ENCODE results near the gene PSG1.
"Not testable (repeated sequence)": the region's sequence is repeated elsewhere in the genome, so short reads cannot be mapped to it uniquely, and the experiment has no call there.

PSG1 gene

DNA sequence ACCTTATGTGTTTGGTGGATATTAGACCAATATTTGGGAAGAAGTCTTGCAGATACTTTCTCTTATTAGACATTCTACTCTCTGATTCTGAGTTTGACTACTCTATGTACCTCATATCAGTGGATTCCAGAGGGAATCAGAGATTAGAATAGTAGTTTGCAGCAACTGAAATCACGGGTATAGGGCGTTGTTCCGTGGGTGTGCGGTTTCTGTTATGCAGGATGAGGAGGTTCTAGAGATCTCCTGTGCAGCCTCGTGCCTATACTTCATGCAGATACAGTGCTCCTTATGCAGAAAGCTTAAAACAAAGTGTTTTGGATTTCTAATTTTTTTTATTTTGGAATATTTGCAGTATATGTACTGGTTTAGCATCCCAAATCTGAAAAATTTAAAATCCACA lies 32.2 kb upstream of the PSG1 start:
- in situ Hi-C loops (cut with MboI; ENCODE audit: low sequenced_read_pairs, unreplicated experiment); DNase-seq (ENCODE audit: low spot score): not testable (repeated sequence)

DNA sequence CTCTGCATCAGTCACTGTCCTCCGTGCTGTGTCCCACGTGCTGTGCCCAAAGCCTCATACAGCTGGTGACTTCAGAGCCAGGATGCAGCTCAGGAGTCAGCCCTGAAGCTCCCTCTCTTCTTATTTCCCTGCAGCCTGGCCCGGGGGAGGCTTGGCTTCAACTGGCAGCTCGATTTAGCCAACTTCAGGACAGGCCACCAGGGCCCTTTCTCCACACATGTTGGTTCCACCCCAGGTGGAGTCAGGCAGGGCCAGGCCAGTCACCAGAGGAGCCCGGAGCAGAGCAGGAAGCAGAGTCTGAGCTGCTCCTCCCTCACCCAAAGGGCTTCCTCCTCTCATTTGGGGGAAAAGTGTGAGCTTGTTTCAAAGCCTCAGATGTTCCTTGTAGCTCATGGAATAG lies 26.6 kb upstream of the PSG1 start:
- DNase-seq (ENCODE audit: low spot score); in situ Hi-C loops (cut with MboI; ENCODE audit: low sequenced_read_pairs, unreplicated experiment): not testable (repeated sequence)

DNA sequence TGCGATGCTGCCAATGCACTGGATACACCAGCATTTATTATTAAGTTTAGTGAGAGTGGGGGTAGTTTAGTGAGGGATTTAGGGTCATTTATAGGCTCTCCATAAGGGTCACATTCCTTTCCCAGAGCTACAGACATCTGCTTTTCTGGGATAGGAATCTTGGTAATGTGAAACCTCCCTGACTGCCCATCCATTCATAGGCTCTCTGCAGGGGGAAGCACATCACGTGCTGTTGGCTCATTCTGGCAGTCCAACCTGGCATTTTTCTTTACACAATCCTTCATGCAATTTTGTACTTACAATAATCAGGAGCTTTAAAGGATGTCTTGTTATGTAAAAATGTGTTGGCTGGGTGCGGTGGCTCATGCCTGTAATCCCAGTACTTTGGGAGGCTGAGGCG lies 21.0 kb upstream of the PSG1 start:
- DNase-seq (ENCODE audit: low spot score); in situ Hi-C loops (cut with MboI; ENCODE audit: low sequenced_read_pairs, unreplicated experiment): not testable (repeated sequence)

DNA sequence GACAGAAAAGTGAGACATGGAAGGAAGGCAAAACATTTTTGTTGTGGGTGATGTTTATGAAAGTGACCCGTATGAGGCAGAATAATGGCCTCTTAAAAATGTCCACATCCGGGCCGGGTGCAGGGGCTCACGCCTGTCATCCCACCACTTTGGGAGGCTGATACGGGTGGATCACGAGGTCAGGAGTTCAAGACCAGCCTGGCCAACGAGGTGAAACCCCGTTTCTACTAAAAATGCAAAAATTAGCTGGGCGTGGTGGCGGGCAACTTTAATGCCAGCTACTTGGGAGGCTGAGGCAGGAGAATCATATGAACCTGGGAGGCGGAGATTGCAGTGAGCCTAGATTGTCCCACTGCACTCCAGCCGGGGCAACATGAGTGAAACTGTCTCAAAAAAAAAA lies 20.2 kb upstream of the PSG1 start:
- DNase-seq (ENCODE audit: low spot score); in situ Hi-C loops (cut with MboI; ENCODE audit: low sequenced_read_pairs, unreplicated experiment): not testable (repeated sequence)

DNA sequence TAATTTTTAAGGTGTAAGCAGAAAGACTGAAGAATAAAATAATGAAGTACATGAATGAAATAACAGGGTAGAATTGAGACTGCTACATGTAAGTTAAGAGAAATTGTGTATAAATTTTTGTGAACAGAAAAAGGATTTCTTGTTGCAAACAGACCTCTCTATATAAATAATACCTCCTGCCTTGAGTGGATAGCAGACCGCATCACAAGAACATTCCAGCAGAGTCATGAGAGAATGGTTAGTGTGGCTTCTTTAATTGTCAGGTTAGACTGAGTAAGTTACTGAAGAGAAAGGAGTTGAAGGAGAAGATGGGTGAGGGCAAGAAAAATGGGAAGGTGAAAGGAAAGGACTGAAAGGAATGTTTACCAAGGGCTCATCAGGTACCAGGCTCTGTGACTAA lies 19.6 kb upstream of the PSG1 start:
- DNase-seq (ENCODE audit: low spot score); in situ Hi-C loops (cut with MboI; ENCODE audit: low sequenced_read_pairs, unreplicated experiment): not testable (repeated sequence)

DNA sequence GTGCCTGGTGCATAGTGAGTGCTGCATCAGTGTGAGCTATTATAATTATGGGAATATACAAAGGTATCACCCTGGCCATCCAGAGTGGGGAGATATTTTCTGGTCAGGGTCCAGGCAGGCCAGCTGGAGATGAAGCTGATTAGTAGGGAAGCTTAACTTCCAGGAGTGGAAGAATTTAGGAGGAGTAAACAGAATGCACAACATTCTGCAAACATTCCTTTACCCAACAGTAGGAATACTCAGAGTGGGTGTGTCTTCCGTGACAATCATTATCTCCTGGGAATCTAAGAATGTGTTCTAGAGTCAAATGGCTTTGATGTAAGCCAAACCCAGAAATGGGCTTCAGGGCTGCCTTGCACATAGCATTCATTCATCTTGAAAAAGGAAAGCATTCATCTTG lies 19.1 kb upstream of the PSG1 start:
- DNase-seq (ENCODE audit: low spot score); in situ Hi-C loops (cut with MboI; ENCODE audit: low sequenced_read_pairs, unreplicated experiment): not testable (repeated sequence)

DNA sequence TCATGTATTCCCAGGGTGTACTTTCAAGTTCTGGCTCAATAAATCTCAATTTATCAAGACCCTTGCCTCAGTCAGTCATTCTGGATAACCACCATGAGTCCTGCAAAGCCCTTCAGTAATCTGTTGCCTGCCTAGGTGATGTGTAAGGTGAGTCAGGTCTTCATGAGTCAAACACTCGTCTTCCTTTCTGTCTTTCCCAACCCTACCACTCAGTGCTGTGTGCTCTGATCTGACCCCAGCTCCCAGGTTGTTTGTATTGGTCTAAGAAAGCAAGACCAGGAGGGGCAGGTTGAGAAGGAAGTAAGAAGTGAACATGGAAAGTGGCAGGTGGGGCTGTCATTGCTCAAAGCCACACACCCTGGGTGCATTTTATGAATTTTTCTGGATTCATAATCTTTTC lies 18.2 kb upstream of the PSG1 start:
- DNase-seq (ENCODE audit: low spot score); in situ Hi-C loops (cut with MboI; ENCODE audit: low sequenced_read_pairs, unreplicated experiment): not testable (repeated sequence)

DNA sequence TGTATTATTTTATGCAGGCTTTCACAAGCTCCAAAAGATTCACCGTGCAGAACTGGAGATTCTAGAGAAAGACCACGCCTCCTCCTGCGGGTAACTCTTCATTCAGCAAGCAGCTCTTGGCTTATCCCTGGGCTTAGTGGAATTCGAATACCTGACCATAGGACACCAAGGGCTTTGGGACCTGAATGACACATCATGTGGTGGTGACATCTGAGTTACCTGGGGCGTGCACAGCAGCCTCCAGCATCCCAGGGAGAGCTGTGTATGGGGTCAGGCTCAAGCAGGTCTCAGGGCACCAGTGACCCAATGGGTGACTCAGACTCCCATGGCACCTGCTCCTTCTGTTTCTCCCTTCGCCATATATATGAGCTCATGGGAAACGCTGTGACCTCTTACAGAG lies 10.9 kb upstream of the PSG1 start:
- in situ Hi-C loops (cut with MboI; ENCODE audit: low sequenced_read_pairs, unreplicated experiment); DNase-seq (ENCODE audit: low spot score): not testable (repeated sequence)

DNA sequence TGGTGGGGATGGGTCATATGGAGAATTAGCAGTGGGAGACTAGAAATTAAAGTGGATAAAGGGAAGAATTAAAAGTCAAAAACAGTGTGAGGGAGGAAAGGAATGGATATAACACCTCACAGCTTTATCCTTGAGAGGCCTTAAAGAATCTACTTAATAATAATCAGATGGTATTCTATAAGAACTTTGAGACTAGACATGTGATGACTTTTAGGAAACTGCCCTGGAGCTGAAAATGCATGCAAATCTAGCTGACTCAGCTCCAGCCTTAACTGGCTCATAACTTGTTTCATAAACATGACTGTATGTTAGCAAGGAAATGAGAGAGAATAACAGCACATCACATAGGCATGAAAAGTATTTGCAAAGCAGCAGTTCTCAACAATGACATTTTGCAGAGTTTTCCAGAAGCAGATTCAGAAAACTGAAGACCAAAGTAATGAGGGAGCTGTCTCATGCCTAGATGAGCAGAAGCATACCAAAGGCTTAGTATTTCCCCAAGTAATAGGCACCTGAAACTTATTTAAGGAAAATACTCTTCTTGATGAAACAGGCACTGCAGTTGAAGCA lies 8.4 kb upstream of the PSG1 start:
- DNase-seq (ENCODE audit: low spot score); in situ Hi-C loops (cut with MboI; ENCODE audit: low sequenced_read_pairs, unreplicated experiment): not testable (repeated sequence)

DNA sequence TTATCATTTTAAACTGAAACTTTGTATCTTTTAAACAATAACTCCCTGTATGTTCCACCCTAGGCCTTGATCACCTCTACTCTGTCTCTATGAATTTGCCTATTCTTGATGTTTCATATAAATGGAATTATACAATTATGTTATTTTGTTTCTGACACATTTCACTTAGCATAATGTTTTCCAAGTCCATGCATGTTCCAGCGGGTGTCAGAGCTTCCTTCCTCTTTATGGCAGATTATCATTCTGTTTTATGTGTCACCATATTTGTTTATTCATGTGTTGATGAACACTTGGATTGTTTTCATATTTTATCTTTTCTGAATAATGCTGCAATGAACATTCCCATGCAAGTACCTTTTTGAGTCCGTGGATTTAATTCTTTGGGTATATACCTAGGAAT lies 3.2 kb upstream of the PSG1 start:
- in situ Hi-C loops (cut with MboI; ENCODE audit: low sequenced_read_pairs, unreplicated experiment); DNase-seq (ENCODE audit: low spot score): not testable (repeated sequence)

DNA sequence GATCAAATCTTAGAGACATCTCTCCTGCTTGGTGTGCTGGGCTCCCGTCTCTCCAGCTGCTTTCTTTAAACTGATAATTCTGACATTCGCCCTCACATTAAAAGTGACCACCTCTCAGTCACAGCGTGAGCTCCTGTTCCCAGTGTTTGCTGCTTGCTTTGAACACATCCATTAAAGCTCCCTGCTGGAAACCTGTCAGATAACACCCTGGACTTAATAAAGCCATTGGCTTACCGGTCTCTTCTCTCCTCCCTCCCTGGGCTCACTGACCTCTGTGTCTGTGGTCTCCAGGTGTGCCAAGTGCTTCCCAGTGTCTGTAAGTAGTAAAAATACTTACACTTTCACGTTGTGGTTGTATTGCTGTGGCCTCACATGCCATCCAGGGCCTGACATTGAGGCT lies 2.5 kb upstream of the PSG1 start:
- in situ Hi-C loops (cut with MboI; ENCODE audit: low sequenced_read_pairs, unreplicated experiment); DNase-seq (ENCODE audit: low spot score): not testable (repeated sequence)

DNA sequence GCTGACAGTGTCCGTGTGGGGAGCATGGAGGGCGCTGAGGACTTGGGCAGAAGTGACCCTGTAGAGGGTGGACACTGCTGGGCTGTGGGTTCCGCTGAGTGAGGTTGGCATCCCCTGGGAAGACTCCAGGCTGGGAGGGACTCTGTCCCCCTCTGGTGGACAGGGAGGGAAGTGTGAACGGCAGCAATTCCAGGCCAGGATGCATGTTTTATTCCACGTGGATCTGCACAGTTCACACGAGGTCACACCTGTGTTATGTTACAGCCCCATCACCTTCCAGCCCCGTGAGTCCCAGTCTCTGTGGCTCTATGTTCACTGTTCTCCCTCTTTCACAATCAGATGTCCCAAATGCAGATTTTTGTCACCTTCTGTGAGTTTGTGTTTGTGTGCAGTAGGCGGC lies 1.8 kb upstream of the PSG1 start:
- TF ChIP-seq, protein P1, sequence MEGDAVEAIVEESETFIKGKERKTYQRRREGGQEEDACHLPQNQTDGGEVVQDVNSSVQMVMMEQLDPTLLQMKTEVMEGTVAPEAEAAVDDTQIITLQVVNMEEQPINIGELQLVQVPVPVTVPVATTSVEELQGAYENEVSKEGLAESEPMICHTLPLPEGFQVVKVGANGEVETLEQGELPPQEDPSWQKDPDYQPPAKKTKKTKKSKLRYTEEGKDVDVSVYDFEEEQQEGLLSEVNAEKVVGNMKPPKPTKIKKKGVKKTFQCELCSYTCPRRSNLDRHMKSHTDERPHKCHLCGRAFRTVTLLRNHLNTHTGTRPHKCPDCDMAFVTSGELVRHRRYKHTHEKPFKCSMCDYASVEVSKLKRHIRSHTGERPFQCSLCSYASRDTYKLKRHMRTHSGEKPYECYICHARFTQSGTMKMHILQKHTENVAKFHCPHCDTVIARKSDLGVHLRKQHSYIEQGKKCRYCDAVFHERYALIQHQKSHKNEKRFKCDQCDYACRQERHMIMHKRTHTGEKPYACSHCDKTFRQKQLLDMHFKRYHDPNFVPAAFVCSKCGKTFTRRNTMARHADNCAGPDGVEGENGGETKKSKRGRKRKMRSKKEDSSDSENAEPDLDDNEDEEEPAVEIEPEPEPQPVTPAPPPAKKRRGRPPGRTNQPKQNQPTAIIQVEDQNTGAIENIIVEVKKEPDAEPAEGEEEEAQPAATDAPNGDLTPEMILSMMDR (IDR thresholded peaks at IDR 0.05; ENCODE audit: borderline replicate concordance, control extremely low read depth, extremely low read depth, insufficient read depth, missing control alignments) = peak; percentile 25
- DNase-seq (ENCODE audit: low spot score); in situ Hi-C loops (cut with MboI; ENCODE audit: low sequenced_read_pairs, unreplicated experiment): not testable (repeated sequence)

DNA sequence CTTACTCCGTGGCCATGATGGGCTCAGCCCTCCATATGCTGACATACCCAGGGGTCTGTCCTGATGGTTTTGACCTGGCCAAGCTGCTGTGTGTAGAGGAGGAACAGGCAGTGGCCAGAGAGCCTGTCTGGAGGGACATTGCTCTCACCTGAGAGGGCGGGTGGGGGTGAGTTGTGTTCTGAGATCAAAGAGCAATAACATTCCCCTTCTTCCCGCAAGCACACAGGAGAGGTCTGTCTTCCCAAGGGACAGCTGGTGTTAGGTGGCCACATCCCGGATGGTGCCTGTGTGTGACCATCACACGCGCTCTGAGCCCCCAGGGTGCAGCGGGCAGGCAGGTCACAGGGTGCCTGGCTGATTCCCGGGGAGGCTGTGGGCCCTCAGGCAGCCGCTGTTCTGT lies 1.1 kb upstream of the PSG1 start:
- in situ Hi-C loops (cut with MboI; ENCODE audit: low sequenced_read_pairs, unreplicated experiment) = not testable (repeated sequence)

DNA sequence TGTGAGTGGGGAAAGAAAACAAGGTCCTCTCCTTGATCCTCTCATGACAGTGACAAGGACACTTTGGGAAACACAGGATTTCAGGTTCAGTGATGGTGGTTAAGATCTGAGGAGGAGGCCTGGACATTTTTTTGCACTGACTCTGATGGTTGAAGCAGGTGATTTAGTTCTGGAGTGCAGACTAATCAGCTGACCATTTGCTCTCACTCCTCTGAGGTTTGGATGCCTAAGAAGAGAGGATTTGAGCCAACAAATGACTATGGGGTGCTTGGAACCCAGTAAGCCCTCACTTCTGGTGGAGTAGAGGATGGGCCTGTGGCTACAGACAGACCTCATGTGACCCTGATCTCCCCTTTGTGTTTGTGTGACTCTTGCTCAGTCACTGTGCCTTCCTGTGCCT lies 2.9 kb downstream of the PSG1 start:
- DNase-seq (ENCODE audit: low spot score); in situ Hi-C loops (cut with MboI; ENCODE audit: low sequenced_read_pairs, unreplicated experiment): not testable (repeated sequence)

More for the DNA sequence above, 1.1 kb upstream of the PSG1 start:
- not testable (repeated sequence) for DNase-seq (ENCODE audit: low spot score)

DNA sequence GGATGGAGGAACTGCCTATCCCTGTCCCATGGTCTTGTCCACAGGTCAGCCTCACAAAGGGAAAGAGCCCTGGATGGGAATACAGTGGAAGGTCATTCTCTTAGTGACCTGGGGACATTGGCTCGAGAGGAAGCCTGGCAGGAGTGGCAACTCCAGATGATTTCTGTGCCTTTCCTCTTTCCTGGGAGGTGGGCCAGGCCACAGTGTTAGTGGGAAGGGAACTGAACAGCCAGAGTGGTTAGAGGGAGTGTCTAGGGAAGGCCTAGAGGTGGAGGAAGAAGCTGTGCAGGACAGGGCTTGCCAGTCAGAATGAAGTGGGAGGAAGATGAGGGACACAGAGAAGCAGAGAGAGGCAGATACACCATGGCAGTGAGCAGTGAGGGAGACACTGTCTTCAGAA lies 3.6 kb downstream of the PSG1 start:
- in situ Hi-C loops (cut with MboI; ENCODE audit: low sequenced_read_pairs, unreplicated experiment); DNase-seq (ENCODE audit: low spot score): not testable (repeated sequence)

DNA sequence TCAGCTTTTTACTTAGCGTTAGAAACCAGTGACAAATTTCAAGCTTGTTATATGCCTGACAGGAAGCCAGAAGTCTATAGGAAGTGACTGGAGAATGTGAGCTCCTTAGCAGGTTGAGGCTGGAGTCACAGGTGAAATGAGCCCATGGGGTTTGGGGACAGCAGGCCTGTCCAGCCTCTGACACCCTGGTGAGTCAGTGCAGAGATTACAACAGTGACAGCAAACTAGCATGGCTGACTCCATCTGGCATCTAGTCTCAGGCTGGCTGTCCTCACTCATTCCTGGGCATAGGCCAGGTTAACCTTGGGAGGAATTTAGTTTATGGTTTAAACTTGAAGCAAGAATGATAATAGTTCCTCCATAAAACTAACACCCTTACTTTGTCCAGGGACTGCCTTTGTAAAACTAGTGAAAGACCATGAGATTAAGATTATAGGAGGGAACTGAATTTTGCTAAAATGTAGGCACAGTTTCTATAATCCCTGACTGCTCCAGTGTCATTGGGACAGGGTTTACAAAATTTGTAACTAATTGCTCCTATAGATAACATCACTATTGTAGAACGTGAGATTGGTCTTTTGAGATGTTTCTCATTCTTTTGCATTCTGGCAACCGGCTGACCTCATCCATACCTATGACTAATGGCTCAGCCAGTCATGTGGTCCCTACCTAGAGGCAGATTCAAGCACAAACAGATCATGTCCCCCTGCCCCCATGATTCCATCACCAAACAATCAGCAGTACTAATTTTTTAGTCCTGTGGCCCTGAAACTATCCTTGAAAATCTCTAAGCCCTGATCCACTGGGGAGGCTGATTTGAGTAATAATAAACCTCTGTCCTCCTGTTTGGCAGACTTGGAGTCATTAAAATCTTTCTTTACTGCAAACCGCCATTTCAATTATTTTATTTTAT lies 4.4 kb downstream of the PSG1 start:
- in situ Hi-C loops (cut with MboI; ENCODE audit: low sequenced_read_pairs, unreplicated experiment) = not testable (repeated sequence)

DNA sequence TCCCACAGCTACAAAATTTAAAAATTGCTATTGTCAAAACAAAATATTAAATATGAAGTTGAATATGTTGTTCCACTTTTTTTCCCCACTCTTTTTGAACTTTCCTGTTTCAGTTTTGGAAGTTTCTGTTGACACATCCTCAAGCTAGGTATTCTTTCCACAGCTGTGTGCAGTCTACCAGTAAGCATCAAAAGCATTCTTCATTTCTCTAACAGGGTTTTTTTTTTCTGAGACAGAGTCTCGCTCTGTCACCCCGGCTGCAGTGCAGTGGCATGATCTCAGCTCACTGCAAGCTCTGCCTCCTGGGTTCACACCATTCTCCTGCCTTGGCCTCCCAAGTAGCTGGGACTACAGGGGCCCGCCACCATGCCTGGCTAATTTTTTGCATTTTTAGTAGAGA lies 5.4 kb downstream of the PSG1 start:
- in situ Hi-C loops (cut with MboI; ENCODE audit: low sequenced_read_pairs, unreplicated experiment); DNase-seq (ENCODE audit: low spot score): not testable (repeated sequence)

More for the DNA sequence above, 4.4 kb downstream of the PSG1 start:
- not testable (repeated sequence) for DNase-seq (ENCODE audit: low spot score)

Measured in GM13976 (cell line).